Activated T-cell treated with anti-CD3 and anti-CD28 coated beads, Interleukin-2, amount 50 U/mL, for 24 hours (primary cell): ENCODE results near the gene PDSS2.

Experiments used
- DNase-seq: peaks from one replicate; pipeline ENCODE4 v3.0.0-alpha.2; 2020
- H3K27ac Mint-ChIP-seq: 2 replicates; pipeline ENCODE4 v1.8.0; 2020; ENCODE audit warnings: mild to moderate bottlenecking, mixed read lengths
- H3K27me3 Mint-ChIP-seq: 2 replicates; pipeline ENCODE4 v1.8.0; 2020; ENCODE audit warnings: mixed read lengths
- H3K36me3 Mint-ChIP-seq: 2 replicates; pipeline ENCODE4 v1.8.0; 2020; ENCODE audit warnings: low read depth, mixed read lengths
- H3K4me1 Mint-ChIP-seq: 2 replicates; pipeline ENCODE4 v1.8.0; 2020; ENCODE audit warnings: low read depth, mixed read lengths
- H3K4me3 Mint-ChIP-seq: 2 replicates; pipeline ENCODE4 v1.8.0; 2020; ENCODE audit warnings: mild to moderate bottlenecking, moderate library complexity, mixed read lengths
- H3K9me3 Mint-ChIP-seq: 2 replicates; pipeline ENCODE4 v1.8.0; 2020; ENCODE audit warnings: mixed read lengths

Gene PDSS2

DNA sequence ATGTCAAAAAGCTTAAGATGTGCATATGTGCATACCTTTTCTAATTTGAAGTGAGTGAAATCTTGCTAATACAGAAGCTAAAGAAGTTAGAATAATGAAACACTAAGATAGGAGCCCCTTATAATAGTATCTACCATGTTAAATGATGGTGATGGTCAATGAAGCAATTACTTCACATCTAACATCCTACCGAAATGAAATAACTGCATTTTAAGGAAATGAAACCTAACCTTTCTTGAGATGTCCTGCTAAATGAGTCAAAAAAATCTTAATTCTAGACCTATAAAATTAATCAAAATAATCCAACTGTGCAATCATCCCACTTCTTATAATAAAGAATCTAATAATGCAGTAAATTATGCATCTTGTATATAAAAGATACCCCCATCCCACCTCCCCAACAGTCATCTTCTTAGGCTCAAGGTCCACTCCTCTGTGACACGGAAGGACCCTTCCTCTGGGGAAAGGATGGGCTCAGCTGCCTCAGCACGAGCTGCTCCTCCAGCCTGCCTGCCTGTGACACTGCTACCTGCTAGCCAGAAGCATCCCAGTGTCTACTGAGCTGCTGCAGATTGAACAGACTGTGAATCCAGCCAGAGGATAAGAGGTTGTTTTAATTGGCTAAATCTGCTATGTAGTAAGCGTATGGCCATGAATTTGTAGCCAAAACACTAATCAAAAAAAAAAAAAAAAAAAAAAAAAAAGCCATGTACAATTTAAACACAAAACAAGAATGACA, 214.5 kb downstream of the PDSS2 start:
- H3K36me3 Mint-ChIP-seq, result peaks cover 20% of the 10 kb centered on the region
- no peaks in the 10 kb centered on the region for H3K4me1 Mint-ChIP-seq
- DNase-seq, result no peak
- H3K27ac Mint-ChIP-seq, result no peak overlapping the region
- H3K9me3 Mint-ChIP-seq, result no peaks in the 10 kb centered on the region
- H3K4me3 Mint-ChIP-seq, result no peak overlapping the region
- H3K27me3 Mint-ChIP-seq, result no peaks in the 10 kb centered on the region

DNA sequence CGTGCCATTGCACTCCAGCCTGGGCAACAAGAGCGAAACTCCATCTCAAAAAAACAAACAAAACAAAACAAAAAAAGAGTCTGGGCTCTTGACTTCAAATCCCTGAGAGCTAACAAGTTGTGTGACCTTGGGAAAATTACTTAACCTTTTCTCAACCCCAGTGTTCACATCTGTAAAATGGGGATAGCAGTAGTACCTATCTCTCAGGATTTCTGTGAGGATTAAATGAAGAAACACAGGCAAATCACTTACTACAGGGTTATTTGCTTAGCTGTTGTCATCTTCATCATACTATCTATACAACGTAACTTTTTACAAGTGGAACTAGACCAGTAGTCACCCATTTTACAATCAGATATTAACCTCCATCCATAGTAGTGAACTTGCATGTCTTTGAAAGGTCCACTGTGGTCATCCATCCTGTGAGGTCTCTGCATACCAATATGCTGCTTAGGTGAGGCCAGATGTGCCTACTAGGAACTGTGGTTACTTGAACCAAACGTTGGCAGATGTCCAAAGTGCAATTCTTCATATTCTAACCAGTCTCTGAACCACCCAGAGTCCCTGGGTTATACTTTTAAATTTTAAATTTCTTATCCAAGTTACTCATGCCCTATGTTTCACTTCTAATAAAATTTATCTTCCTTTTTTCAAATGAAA, 215.2 kb downstream of the PDSS2 start:
- H3K4me3 Mint-ChIP-seq, result no peak overlapping the region
- DNase-seq, result no peak
- no peaks in the 10 kb centered on the region for H3K9me3 Mint-ChIP-seq
- peaks cover 21% of the 10 kb centered on the region for H3K36me3 Mint-ChIP-seq
- H3K27me3 Mint-ChIP-seq, result no peaks in the 10 kb centered on the region
- H3K4me1 Mint-ChIP-seq, result no peaks in the 10 kb centered on the region
- no peak overlapping the region for H3K27ac Mint-ChIP-seq

DNA sequence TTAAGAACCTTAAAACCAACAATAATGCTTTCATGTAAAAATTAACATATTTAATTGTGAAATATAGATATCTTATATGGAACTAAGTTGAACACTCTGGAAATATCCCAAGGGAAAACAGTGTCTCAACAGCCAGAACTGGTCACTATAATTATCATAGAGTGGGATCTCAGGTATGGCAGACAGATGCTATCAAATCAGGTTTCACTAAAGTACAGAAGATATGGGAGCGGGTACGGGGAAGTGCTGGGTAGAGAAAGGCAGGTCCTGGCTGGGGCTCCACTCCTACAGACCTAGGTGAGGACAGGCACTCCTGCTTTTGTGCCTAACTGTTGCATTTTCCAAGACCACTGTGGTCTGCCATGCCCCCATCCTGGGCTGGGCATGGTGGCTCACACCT, 215.9 kb downstream of the PDSS2 start:
- Mint-ChIP-seq H3K27me3 (no peaks in the 10 kb centered on the region), H3K27ac (no peak overlapping the region), H3K36me3 (peaks cover 23% of the 10 kb centered on the region), H3K4me3 (no peak overlapping the region), H3K9me3 (no peaks in the 10 kb centered on the region), H3K4me1 (no peaks in the 10 kb centered on the region)
- DNase-seq, result no peak

DNA sequence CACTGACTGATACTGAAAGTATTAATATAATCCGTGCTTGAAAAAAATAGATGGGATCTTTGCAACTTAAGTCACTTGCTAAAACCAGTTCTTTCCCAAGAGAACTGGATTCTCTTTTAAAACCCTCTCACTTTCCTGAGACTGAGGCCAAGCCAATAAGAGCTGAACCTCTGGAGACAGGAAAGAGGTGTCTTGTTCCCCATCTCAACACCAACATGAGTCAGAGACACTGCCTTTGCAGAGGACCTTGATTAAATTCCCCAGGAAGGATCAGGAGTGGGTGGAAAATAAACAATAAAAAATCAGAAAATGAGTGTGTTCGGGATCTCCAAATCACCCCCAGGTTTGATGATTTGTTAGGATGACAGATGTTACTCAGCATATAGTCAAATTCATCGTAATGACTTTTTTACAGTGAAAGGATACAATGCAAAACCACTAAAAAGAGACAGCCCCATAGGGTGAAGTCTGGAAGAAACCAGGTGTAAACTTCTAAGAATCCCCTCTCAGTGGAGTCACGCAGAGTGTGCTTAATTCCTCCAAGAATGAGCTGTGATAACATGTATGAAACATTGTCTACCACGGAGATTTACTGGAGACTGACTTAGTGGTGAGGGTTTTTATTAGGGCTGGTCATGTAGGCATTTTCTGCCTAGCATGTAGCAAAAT, 221.2 kb downstream of the PDSS2 start:
- no peak for DNase-seq

DNA sequence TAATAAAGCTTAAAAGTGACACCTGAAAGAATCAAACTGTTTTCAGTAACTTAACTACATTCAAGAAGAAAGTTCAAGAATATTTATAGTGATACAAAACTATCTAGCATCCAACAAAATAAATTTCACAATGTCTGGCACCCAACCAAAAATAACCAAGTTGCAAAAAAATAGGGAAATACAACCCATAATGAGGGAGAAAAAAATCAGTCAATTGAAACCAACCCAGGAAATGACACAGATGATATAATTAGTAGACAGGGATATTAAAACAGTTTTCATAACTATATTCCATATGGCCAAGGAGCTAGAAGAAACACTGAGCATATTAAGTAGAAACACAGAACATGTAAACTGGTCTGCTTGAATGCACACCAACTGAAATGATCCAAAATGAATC, 223.9 kb downstream of the PDSS2 start:
- H3K4me1 Mint-ChIP-seq, result peaks cover 2% of the 10 kb centered on the region
- no peak overlapping the region for H3K27ac Mint-ChIP-seq
- H3K4me3 Mint-ChIP-seq, result no peak overlapping the region
- H3K36me3 Mint-ChIP-seq, result peaks cover 48% of the 10 kb centered on the region
- no peaks in the 10 kb centered on the region for H3K27me3 Mint-ChIP-seq
- H3K9me3 Mint-ChIP-seq, result peaks cover 11% of the 10 kb centered on the region
- DNase-seq, result no peak

More for the DNA sequence above, 221.2 kb downstream of the PDSS2 start:
- Mint-ChIP-seq H3K36me3 (peaks cover 49% of the 10 kb centered on the region), H3K4me1 (peaks cover 2% of the 10 kb centered on the region), H3K9me3 (peaks cover 11% of the 10 kb centered on the region), H3K4me3 (no peak overlapping the region), H3K27ac (no peak overlapping the region), H3K27me3 (no peaks in the 10 kb centered on the region)

DNA sequence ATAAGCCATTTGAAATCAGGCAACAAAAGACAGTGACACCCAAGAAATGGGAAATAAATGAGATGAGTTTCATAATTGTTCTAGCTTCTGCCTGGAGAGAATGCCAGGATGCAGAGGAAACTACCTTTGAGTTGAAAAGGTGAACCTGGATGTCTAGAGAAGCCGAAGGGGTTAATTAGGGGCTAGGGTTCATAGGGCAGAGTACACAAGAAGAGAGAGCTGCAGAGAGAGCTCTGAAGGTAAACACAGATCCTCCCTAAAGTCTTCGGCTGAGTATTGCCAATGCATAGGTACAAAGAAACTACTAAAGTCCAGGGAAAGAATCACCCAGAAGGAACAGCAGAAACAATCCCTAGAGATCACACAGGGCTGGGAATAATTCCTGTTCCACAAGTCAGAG, 224.4 kb downstream of the PDSS2 start:
- peaks cover 47% of the 10 kb centered on the region for H3K36me3 Mint-ChIP-seq
- DNase-seq, result no peak
- peaks cover 11% of the 10 kb centered on the region for H3K9me3 Mint-ChIP-seq
- H3K4me1 Mint-ChIP-seq, result peaks cover 2% of the 10 kb centered on the region
- no peaks in the 10 kb centered on the region for H3K27me3 Mint-ChIP-seq
- H3K4me3 Mint-ChIP-seq, result no peak overlapping the region
- H3K27ac Mint-ChIP-seq, result no peak overlapping the region

DNA sequence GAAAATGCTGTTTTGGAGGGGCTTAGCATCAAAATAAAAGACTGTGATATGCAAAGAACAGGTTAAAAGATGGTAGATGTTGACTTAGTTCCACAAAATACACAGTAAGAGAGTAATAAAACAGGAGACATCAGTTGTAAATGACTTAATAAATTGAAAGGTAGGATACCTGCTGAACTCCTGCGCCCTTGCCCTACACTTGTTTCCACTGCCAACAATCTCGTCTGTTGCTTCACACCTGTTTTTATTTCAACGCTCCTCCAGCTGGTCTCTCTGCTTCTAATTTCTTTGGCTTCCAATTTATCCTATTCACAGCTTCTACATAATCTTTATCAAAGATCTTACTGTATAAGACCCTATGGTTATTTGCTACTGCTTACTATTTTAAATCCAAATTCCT, 228.1 kb downstream of the PDSS2 start:
- Mint-ChIP-seq H3K27me3 (no peaks in the 10 kb centered on the region), H3K9me3 (peaks cover 7% of the 10 kb centered on the region), H3K4me1 (no peaks in the 10 kb centered on the region), H3K4me3 (no peak overlapping the region), H3K36me3 (peaks cover 25% of the 10 kb centered on the region), H3K27ac (no peak overlapping the region)
- no peak for DNase-seq

DNA sequence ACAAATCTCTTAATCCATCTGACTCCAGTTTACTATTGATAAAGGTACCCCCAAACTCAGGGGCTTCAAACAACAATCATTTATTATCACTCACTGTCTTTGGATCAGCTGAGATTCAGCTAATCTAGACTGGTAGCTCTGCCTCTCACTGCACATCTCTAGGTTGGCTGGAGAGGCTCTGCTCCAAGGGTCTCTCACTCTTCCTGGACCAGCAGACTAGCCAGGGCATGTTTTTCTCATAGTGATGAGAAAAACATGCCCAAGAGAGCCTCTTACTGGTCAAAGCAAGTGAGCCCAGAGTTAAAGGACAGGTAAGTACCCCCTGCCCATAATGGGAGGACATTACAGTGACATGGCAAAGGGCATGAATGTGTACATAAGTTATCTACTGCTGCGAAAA, 228.9 kb downstream of the PDSS2 start:
- Mint-ChIP-seq H3K27me3 (no peaks in the 10 kb centered on the region), H3K9me3 (peaks cover 1% of the 10 kb centered on the region), H3K36me3 (peaks cover 18% of the 10 kb centered on the region), H3K4me1 (no peaks in the 10 kb centered on the region), H3K27ac (no peak overlapping the region), H3K4me3 (no peak overlapping the region)
- DNase-seq, result no peak

DNA sequence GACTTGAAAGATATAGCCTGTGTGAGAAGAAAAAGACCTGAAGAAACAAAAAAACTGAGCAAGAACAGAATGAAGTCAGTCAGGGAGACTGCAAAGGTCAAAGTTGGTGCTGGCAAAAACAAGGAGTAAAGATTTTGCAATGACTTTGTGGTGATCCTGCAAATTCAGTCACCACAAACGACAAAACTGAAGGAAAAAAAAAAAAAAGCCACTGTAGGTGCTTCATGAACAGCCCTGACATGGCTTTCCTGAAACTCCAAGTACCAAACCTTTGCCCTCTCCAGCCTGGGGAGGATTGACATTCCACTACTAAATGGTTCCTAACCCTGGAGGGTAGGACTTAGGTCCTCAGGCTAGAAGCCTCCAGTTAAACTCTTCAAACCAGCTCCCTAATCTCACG, 229.3 kb downstream of the PDSS2 start:
- Mint-ChIP-seq H3K27ac (no peak overlapping the region), H3K4me1 (no peaks in the 10 kb centered on the region), H3K36me3 (peaks cover 14% of the 10 kb centered on the region), H3K9me3 (no peaks in the 10 kb centered on the region), H3K4me3 (no peak overlapping the region), H3K27me3 (no peaks in the 10 kb centered on the region)
- no peak for DNase-seq

DNA sequence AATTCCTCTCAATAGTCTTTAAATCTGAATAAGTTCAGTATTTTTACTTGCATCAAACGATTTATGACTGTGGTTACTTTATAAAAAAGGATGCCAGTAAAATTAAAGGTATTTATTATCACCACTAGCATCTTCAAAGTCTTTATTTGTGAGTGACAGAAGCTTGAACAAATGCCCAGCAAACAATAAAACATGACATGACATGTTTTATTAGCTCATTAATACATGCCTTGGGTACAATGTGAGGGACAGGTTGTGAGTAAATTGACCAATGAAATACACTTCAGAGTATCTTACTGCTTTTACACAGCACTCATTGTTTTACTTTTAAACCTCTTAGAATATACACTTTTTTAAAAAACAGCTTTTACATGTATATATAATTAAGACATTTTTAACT, 230.6 kb downstream of the PDSS2 start:
- H3K4me1 Mint-ChIP-seq, result no peaks in the 10 kb centered on the region
- H3K36me3 Mint-ChIP-seq, result peaks cover 11% of the 10 kb centered on the region
- no peaks in the 10 kb centered on the region for H3K27me3 Mint-ChIP-seq
- DNase-seq, result no peak
- H3K4me3 Mint-ChIP-seq, result no peak overlapping the region
- H3K27ac Mint-ChIP-seq, result no peak overlapping the region
- no peaks in the 10 kb centered on the region for H3K9me3 Mint-ChIP-seq

DNA sequence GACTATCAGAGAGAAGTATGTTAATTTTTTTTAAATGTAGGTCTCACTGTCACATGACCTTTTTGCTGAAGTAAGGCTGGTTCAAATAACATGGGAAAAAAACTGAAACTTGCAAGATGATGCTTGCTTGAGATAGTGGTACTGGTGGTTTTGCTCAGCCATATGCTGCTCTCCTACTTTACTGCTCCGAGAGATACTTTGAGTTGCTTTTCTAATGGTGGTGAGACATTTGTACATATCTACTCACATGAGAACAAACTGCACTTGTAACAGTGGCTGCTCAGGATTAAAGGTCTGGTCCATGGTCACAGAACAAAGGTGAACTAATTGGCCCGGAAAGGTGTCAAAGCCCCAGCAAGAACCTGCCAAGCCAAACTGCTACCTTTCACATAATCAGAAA, 237.8 kb downstream of the PDSS2 start:
- Mint-ChIP-seq H3K27ac (no peak overlapping the region), H3K27me3 (no peaks in the 10 kb centered on the region), H3K36me3 (peaks cover 5% of the 10 kb centered on the region), H3K4me3 (no peak overlapping the region), H3K9me3 (no peaks in the 10 kb centered on the region), H3K4me1 (no peaks in the 10 kb centered on the region)
- DNase-seq, result no peak

DNA sequence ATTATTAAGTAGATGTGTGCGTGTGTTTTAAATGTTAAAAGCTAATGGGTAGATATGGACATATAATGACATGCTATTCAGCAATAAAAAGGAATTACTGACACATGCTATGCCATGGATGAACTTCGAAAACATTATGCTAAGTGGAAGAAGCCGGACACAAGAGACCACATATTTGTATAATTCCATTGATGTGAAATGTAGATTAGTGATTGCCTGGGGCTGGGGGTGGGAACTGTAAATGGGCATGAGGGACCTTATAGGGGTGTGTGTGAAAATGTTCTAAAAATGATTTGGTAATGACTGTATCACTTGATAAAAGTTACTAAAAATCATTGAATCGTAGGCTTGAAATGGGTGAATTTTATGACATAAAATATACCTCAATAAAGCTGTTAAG, 239.5 kb downstream of the PDSS2 start:
- H3K27me3 Mint-ChIP-seq, result no peaks in the 10 kb centered on the region
- no peaks in the 10 kb centered on the region for H3K4me1 Mint-ChIP-seq
- peaks cover 2% of the 10 kb centered on the region for H3K36me3 Mint-ChIP-seq
- H3K9me3 Mint-ChIP-seq, result no peaks in the 10 kb centered on the region
- no peak overlapping the region for H3K4me3 Mint-ChIP-seq
- no peak for DNase-seq
- H3K27ac Mint-ChIP-seq, result no peak overlapping the region

DNA sequence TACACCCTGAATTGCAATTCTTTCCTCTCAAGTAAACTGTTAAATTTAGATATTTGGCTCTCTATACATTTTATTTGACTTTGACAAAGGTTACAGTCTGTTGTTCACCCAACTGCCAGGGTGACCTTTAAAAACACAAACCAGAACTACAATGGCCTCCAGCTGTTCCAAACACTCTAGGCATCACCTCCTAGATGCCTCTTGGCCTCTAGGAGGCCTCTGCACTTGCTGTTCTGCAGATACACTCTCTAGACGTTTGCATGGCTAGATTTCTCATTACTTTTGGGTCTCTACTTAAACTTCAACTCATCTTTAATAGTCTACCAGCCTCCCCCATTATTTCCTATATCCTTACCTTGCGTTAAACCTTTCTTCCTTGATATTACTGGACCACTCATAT, 241.2 kb downstream of the PDSS2 start:
- H3K9me3 Mint-ChIP-seq, result no peaks in the 10 kb centered on the region
- no peaks in the 10 kb centered on the region for H3K27me3 Mint-ChIP-seq
- no peak for DNase-seq
- no peak overlapping the region for H3K4me3 Mint-ChIP-seq
- no peaks in the 10 kb centered on the region for H3K4me1 Mint-ChIP-seq
- no peaks in the 10 kb centered on the region for H3K36me3 Mint-ChIP-seq
- no peak overlapping the region for H3K27ac Mint-ChIP-seq

DNA sequence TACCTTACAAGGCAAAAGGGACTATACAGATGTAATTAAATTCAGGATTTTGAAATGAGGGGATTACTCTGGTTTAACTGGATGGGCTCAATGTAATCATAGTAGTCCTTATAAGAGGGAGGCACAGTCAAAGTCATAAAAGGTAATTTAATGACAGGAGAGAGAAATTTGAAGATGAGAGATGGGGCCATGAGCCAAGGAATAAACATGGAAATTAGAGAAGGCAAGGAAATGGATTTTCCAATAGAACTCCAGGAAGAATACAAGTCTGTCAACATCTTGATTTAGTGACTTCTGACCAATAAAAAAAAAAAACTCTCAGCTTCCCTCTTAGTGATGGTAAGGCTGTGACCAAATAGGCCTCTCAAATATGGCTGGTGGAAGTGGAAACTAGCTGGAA, 242.1 kb downstream of the PDSS2 start:
- Mint-ChIP-seq H3K4me3 (no peak overlapping the region), H3K4me1 (peaks cover under 1% of the 10 kb centered on the region), H3K9me3 (no peaks in the 10 kb centered on the region), H3K27me3 (no peaks in the 10 kb centered on the region), H3K27ac (no peak overlapping the region), H3K36me3 (no peaks in the 10 kb centered on the region)
- no peak for DNase-seq
